Astrocyte of the cerebellum (primary cell): Measurements from ENCODE around the gene ZBTB16.

Source experiments
- DNase-seq: peaks from one replicate; pipeline ENCODE4 v3.0.0-alpha.2; 2011; ENCODE audit warnings: low read depth
- H3K4me3 ChIP-seq: 2 replicates; pipeline ENCODE4 v1.5.1; 2011; ENCODE audit warnings: mild to moderate bottlenecking, low read depth, low read length, moderate library complexity
- CTCF ChIP-seq: IDR thresholded peaks from 2 replicates; pipeline ENCODE4 v1.5.1; 2012; ENCODE audit warnings: low read length, low read depth, moderate library complexity, mild to moderate bottlenecking; ENCODE audit errors: missing control alignments
- in situ Hi-C: cut with HindIII; loops from 2 replicates; pipeline ENCODE4 v1.10.0; 2017; ENCODE audit warnings: low sequenced_read_pairs

ZBTB16 gene

GRCh38 chr11:114188851-114189570 lies 129.5 kb downstream of the ZBTB16 start:
- no peak for DNase-seq
- TF ChIP-seq CTCF = no peak
- H3K4me3 ChIP-seq = no peak overlapping the region
- in situ Hi-C loops = no loop called here

GRCh38 chr11:114190630-114191029 lies 131.1 kb downstream of the ZBTB16 start:
- no peak overlapping the region for H3K4me3 ChIP-seq
- DNase-seq = no peak
- TF ChIP-seq CTCF = no peak
- in situ Hi-C loops = no loop called here

- TF ChIP-seq CTCF = no peak
- no peak overlapping the region for H3K4me3 ChIP-seq
- no peak for DNase-seq
- in situ Hi-C loops = no loop called here
Measured at GRCh38 chr11:114191893-114192292, 132.4 kb downstream of the ZBTB16 start.

- DNase-seq = peak; percentile 45
- H3K4me3 ChIP-seq = no peak overlapping the region
- TF ChIP-seq CTCF = no peak
- in situ Hi-C loops = no loop called here
Measured at GRCh38 chr11:114192841-114193389, 133.4 kb downstream of the ZBTB16 start.

- in situ Hi-C loops = no loop called here
- TF ChIP-seq CTCF = no peak
- H3K4me3 ChIP-seq = no peak overlapping the region
- no peak for DNase-seq
Measured at GRCh38 chr11:114193730-114194679, 134.5 kb downstream of the ZBTB16 start.

GRCh38 chr11:114194702-114195101 lies 135.2 kb downstream of the ZBTB16 start:
- no peak for TF ChIP-seq CTCF
- no peak overlapping the region for H3K4me3 ChIP-seq
- in situ Hi-C loops = no loop called here
- no peak for DNase-seq
